C4-2B (cell line): ENCODE measurements around the gene E4F1.

Source experiments
- ZFX ChIP-seq: fragments of 450-650 bp; IDR thresholded peaks from 2 replicates; pipeline ENCODE4 v1.6.1; 2017
- TF ChIP-seq, protein P1 (sequence below): fragments of 450-650 bp; conservative IDR thresholded peaks from 2 replicates; pipeline ENCODE4 v1.5.1; 2017; ENCODE audit warnings: mild to moderate bottlenecking

- TF ChIP-seq, protein P1, sequence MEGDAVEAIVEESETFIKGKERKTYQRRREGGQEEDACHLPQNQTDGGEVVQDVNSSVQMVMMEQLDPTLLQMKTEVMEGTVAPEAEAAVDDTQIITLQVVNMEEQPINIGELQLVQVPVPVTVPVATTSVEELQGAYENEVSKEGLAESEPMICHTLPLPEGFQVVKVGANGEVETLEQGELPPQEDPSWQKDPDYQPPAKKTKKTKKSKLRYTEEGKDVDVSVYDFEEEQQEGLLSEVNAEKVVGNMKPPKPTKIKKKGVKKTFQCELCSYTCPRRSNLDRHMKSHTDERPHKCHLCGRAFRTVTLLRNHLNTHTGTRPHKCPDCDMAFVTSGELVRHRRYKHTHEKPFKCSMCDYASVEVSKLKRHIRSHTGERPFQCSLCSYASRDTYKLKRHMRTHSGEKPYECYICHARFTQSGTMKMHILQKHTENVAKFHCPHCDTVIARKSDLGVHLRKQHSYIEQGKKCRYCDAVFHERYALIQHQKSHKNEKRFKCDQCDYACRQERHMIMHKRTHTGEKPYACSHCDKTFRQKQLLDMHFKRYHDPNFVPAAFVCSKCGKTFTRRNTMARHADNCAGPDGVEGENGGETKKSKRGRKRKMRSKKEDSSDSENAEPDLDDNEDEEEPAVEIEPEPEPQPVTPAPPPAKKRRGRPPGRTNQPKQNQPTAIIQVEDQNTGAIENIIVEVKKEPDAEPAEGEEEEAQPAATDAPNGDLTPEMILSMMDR: no peak
- TF ChIP-seq ZFX: no peak
These were observed 50.1 kb downstream of the E4F1 start for GRCh38 chr16:2273484-2273883.
